NB4 (cell line): Measurements from ENCODE around the gene SIK2.

ENCODE experiments used
- DNase-seq: peaks from one replicate; pipeline ENCODE4 v3.0.0; 2010; ENCODE audit warnings: low read depth
- H3K4me3 ChIP-seq: one replicate; pipeline ENCODE4 v1.5.1; 2011; ENCODE audit warnings: mild to moderate bottlenecking, low read depth, low read length, moderate library complexity
- CTCF ChIP-seq: IDR thresholded peaks from one replicate; pipeline ENCODE4 v1.5.1; 2012; ENCODE audit warnings: low read depth, low read length
- MAX ChIP-seq: IDR thresholded peaks from 2 replicates; pipeline ENCODE4 v1.6.1; 2011; ENCODE audit warnings: low read depth, low read length
- MYC ChIP-seq: IDR thresholded peaks from 2 replicates; pipeline ENCODE4 v1.6.1; 2011; ENCODE audit warnings: low read depth, low read length
- POLR2A ChIP-seq: IDR thresholded peaks from 2 replicates; pipeline ENCODE4 v1.6.1; 2011; ENCODE audit warnings: mild to moderate bottlenecking; ENCODE audit not compliant: insufficient read length; ENCODE audit errors: extremely low read depth

SIK2 gene

GRCh38 chr11:111759778-111760407 lies 157.6 kb downstream of the SIK2 start:
- TF ChIP-seq MAX: no peak
- H3K4me3 ChIP-seq: no peak overlapping the region
- DNase-seq: no peak

GRCh38 chr11:111761036-111761435 lies 158.8 kb downstream of the SIK2 start:
- H3K4me3 ChIP-seq: no peak overlapping the region
- TF ChIP-seq POLR2A: no peak
- TF ChIP-seq MYC: no peak
- no peak for TF ChIP-seq CTCF
- no peak for TF ChIP-seq MAX
- no peak for DNase-seq

DNA sequence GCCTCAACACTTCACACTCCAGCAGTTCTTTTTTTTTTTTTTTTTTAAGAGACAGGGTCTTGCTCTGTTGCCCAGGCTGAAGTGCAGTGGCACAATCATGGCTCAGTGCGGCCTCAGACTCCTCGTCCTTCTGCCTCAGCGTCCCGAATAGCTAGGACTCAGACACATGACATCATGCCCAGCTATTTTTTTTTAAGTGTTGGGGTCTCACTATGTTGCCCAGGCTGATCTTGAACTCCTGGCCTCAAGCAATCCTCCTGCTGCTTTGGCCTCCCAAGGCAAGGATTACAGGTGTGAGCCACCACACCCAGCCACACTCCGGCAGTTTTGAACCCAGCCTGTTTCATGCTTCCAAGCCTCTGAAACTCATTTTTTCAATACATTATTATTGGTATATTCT lies 160.3 kb downstream of the SIK2 start:
- no peak overlapping the region for H3K4me3 ChIP-seq
- DNase-seq: no peak

DNA sequence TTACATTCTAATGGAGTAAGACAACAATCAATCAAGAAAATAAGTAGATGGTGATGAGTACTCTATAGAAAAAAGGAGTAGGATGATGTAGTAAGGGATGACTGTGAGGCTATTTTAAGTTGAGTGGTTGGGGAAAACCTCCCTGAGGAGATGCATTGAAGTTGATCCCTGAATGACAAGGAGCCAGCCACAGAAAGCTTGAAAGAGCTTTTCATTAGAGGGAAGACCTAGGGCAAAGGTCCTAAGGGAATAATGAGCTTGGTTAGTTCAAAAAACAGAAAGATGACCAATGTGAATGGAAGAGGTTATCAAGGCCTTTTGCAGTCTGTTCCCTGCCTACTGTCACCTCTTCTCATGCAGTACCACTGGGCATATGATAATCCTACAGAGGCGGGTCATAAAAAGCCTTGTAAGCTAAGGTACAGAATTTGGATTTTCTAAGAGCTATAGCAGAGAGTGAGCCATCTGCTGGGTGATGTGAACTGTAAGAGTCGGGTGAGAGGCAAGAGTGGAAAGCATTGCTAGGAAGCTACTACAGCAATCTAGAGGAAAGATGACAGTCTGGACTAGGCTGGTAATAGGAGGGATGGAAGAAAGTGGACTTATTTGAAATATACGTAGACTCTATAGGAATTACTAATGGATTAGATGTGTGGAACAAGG lies 160.9 kb downstream of the SIK2 start:
- no peak overlapping the region for H3K4me3 ChIP-seq
- no peak for DNase-seq
- TF ChIP-seq MYC (no peak), MAX (no peak), CTCF (no peak), POLR2A (no peak)

More for the DNA sequence above, 160.3 kb downstream of the SIK2 start:
- TF ChIP-seq CTCF (no peak), POLR2A (no peak), MYC (no peak), MAX (no peak)

- DNase-seq: no peak
- TF ChIP-seq POLR2A (no peak), MYC (no peak), MAX (no peak), CTCF (no peak)
- peak overlapping the region; percentile 90 for H3K4me3 ChIP-seq
These were observed 162.4 kb downstream of the SIK2 start for GRCh38 chr11:111764621-111765020.

GRCh38 chr11:111765320-111765983 lies 163.2 kb downstream of the SIK2 start:
- TF ChIP-seq MAX: no peak
- no peak for TF ChIP-seq POLR2A
- TF ChIP-seq CTCF: no peak

More at GRCh38 chr11:111765320-111765983, 163.2 kb downstream of the SIK2 start:
- DNase-seq: no peak
- peak overlapping the region; percentile 90 for H3K4me3 ChIP-seq
